Keratinocyte (primary cell): Measurements from ENCODE around the gene DIO1. TPM values are rescaled to one million over a fixed set of nuclear protein-coding genes. Genes with fewer than 3 reads are reported as not detected.

Source experiments
- DNase-seq: peaks from one replicate; pipeline ENCODE4 v3.0.0-alpha.2; 2011; ENCODE audit warnings: low read depth, missing footprints, low spot score
- FAIRE-seq: peaks from 2 replicates; lab custom pipeline; 2011; peaks lifted over from hg19 to GRCh38; lab: Jason Lieb, UNC
- H2AFZ ChIP-seq: 2 replicates; pipeline ENCODE4 v1.6.0; 2012; ENCODE audit warnings: low read length, control low read depth, inconsistent platforms; ENCODE audit not compliant: control insufficient read depth
- H3K27ac ChIP-seq: 2 replicates; pipeline ENCODE4 v1.5.1; 2011; ENCODE audit warnings: low read length; ENCODE audit not compliant: control insufficient read depth, insufficient read depth
- H3K27me3 ChIP-seq: 3 replicates; pipeline ENCODE4 v1.6.0; 2011; ENCODE audit warnings: low read length; ENCODE audit not compliant: control insufficient read depth, insufficient read depth; ENCODE audit errors: extremely low read depth
- H3K36me3 ChIP-seq, 2 experiments: 2 replicates in 1 of 2; 3 replicates in 1 of 2; pipeline ENCODE4 v1.5.1; 2011; ENCODE audit warnings: low read length in 2 of 2, mild to moderate bottlenecking in 1 of 2; ENCODE audit not compliant: control insufficient read depth in 2 of 2, insufficient read depth in 2 of 2; ENCODE audit errors: extremely low read depth in 1 of 2
- H3K4me1 ChIP-seq: 3 replicates; pipeline ENCODE4 v1.5.1; 2011; ENCODE audit warnings: low read length; ENCODE audit not compliant: control insufficient read depth, insufficient read depth; ENCODE audit errors: extremely low read depth
- H3K4me2 ChIP-seq: 3 replicates; pipeline ENCODE4 v1.6.0; 2011; ENCODE audit warnings: low read depth, low read length; ENCODE audit not compliant: control insufficient read depth, insufficient read depth; ENCODE audit errors: extremely low read depth
- H3K4me3 ChIP-seq, 3 experiments: fragments of 200-600 bp in 1 of 3; sonication (generic) in 1 of 3; 2 replicates in 2 of 3; 3 replicates in 1 of 3; pipeline ENCODE4 v1.5.1; 2011 to 2016; ENCODE audit warnings: low read length in 3 of 3, mild to moderate bottlenecking in 3 of 3, control low read depth in 2 of 3, inconsistent platforms in 1 of 3, low read depth in 1 of 3, mixed read lengths in 1 of 3, mixed run types in 1 of 3, moderate library complexity in 1 of 3; ENCODE audit not compliant: control insufficient read depth in 2 of 3, insufficient read depth in 2 of 3; ENCODE audit errors: extremely low read depth in 1 of 3
- H3K79me2 ChIP-seq: 2 replicates; pipeline ENCODE4 v1.6.0; 2012; ENCODE audit warnings: low read length; ENCODE audit not compliant: control insufficient read depth, insufficient read depth
- H3K9ac ChIP-seq: 3 replicates; pipeline ENCODE4 v1.6.0; 2011; ENCODE audit warnings: low read length; ENCODE audit not compliant: control insufficient read depth, insufficient read depth; ENCODE audit errors: extremely low read depth
- H3K9me1 ChIP-seq: 3 replicates; pipeline ENCODE4 v1.6.0; 2011; ENCODE audit warnings: low read length; ENCODE audit not compliant: control insufficient read depth, insufficient read depth; ENCODE audit errors: extremely low read depth
- H3K9me3 ChIP-seq: 2 replicates; pipeline ENCODE4 v1.5.1; 2012; ENCODE audit warnings: low read depth, low read length; ENCODE audit not compliant: control insufficient read depth
- H4K20me1 ChIP-seq: 3 replicates; pipeline ENCODE4 v1.6.0; 2011; ENCODE audit warnings: low read length; ENCODE audit not compliant: control insufficient read depth, insufficient read depth; ENCODE audit errors: extremely low read depth
- EZH2 ChIP-seq: IDR thresholded peaks from one replicate; pipeline ENCODE4 v1.6.1; 2012; ENCODE audit warnings: inconsistent platforms, mild to moderate bottlenecking, low read length, moderate library complexity
- dilution Hi-C: fragments of 300-500 bp; cut with MboI; formaldehyde crosslinking; loops from one replicate; pipeline ENCODE4 v1.7.0; 2020; ENCODE audit warnings: low sequenced_read_pairs; ENCODE audit not compliant: extremely low pct_ligation_motif_present
- polyA plus RNA-seq, 5 experiments: library from polyadenylated mRNA; depleted of rRNA in 3 of 5; stranded (reverse) in 3 of 5; stranded (forward) in 1 of 5; unstranded in 1 of 5; fragments of >200 nt; gene quantifications; 1 replicate in 1 of 5; 2 replicates in 3 of 5; 3 replicates in 1 of 5; pipeline versions ENCODE4 v1.2.1 to v1.2.3, GENCODE V29; 2011 to 2012; ENCODE audit warnings: missing spikeins in 2 of 5, low read depth in 1 of 5, low replicate concordance in 1 of 5
- TF ChIP-seq, protein P1 (sequence below), 3 experiments: IDR thresholded peaks in 1 of 3; conservative IDR thresholded peaks in 1 of 3; optimal IDR thresholded peaks in 1 of 3; 2 replicates in 2 of 3; 3 replicates in 1 of 3; pipeline versions ENCODE3 to v1.5.1; 2011; ENCODE audit warnings: low read length in 3 of 3, mild to moderate bottlenecking in 3 of 3, moderate library complexity in 2 of 3, control low read depth in 1 of 3, inconsistent platforms in 1 of 3; ENCODE audit not compliant: insufficient read depth in 2 of 3; ENCODE audit errors: extremely low read depth in 1 of 3

The DIO1 gene
- polyA plus RNA-seq, 1 donor (not counting 4 experiments of a cell fraction or from before 2014, with no cell fraction given): not detected

DNA sequence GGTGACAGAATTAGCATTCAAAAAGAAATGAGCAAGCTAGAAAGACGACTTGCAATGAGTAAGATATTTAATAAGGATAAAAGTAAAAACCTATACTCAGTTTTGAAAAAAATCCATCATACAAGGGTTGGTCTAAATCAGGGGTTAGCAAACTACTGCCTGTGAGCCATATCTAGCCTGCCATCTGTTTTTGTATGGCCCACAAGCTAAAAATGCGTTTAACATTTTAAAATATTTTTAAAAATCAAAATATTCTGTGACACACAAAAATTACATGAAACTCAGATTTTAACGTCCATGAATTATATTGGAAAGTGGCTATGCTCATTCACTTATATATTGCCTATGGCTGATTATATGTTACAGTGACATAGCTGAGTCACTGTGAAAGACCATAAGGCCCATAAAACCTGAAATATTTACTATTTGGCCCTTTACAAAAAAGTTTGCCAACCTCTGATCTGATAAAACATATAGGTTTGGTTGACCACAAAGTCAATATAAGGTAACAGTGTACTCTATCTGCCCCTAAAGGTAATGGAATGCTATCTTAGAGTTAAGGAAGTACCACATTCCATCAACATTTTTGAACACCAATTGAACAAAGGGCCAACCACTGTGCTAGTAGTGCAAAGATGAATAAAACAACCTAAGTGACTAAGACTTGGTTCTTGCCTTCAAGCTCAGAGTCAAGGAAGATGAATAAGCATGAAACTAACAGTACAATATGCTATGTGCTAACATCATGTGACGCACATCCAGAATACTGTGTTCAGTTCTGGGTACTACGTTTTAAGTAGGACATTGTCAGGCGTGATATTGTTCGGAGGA is 48.4 kb downstream of the DIO1 start:
- no peak overlapping the region for H3K9ac ChIP-seq
- peaks cover 17% of the 10 kb centered on the region for H3K4me1 ChIP-seq
- H3K4me2 ChIP-seq: no peak overlapping the region
- peak overlapping the region; percentile 15 for H3K27ac ChIP-seq
- H2AFZ ChIP-seq: no peak overlapping the region
- no peaks in the 10 kb centered on the region for H3K36me3 ChIP-seq
- no peaks in the 10 kb centered on the region for H3K9me3 ChIP-seq
- H3K9me1 ChIP-seq: no peaks in the 10 kb centered on the region
- no peaks in the 10 kb centered on the region for H3K27me3 ChIP-seq
- no peak for TF ChIP-seq EZH2
- TF ChIP-seq, protein P1, sequence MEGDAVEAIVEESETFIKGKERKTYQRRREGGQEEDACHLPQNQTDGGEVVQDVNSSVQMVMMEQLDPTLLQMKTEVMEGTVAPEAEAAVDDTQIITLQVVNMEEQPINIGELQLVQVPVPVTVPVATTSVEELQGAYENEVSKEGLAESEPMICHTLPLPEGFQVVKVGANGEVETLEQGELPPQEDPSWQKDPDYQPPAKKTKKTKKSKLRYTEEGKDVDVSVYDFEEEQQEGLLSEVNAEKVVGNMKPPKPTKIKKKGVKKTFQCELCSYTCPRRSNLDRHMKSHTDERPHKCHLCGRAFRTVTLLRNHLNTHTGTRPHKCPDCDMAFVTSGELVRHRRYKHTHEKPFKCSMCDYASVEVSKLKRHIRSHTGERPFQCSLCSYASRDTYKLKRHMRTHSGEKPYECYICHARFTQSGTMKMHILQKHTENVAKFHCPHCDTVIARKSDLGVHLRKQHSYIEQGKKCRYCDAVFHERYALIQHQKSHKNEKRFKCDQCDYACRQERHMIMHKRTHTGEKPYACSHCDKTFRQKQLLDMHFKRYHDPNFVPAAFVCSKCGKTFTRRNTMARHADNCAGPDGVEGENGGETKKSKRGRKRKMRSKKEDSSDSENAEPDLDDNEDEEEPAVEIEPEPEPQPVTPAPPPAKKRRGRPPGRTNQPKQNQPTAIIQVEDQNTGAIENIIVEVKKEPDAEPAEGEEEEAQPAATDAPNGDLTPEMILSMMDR (optimal IDR thresholded peaks at IDR 0.05 in 1 of 3, IDR thresholded peaks at IDR 0.05 in 1 of 3, conservative IDR thresholded peaks at IDR 0.05 in 1 of 3; ENCODE audit: extremely low read depth in 1 of 3, insufficient read depth in 2 of 3, low read length in 3 of 3): no peak
- no peak overlapping the region for H3K4me3 ChIP-seq
- peaks cover 24% of the 10 kb centered on the region for H3K79me2 ChIP-seq
- H4K20me1 ChIP-seq: no peaks in the 10 kb centered on the region
- FAIRE-seq: peak; percentile 87
- dilution Hi-C loops: no loop called here
- peak; percentile 50 for DNase-seq

DNA sequence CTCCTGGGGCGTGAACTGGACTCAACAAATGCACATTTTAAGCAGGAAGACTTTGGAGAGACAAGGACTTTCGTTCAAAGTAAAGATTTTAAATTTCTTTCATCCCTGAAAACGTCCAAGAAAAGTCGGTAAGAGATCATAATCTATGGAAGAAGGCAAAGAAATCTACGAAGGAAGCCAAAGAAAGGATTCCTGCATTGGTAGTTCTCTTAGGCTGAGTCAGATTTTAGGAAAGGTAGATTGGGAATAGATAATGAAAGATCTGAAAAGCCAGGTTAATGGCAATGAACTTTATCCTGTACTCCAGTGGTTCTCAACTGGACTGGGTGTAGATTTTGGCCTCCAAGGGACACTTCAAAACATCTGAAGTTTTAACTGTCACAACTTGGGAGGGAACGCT is 49.1 kb downstream of the DIO1 start:
- Histone ChIP-seq H3K4me3 (no peak overlapping the region), H3K27ac (peak overlapping the region; percentile 15), H3K9me1 (no peaks in the 10 kb centered on the region), H3K36me3 (peaks cover 0 to 3% of the 10 kb centered on the region in 2 experiments), H3K79me2 (peaks cover 31% of the 10 kb centered on the region), H2AFZ (no peak overlapping the region), H3K27me3 (no peaks in the 10 kb centered on the region), H3K4me1 (peaks cover 25% of the 10 kb centered on the region), H4K20me1 (no peaks in the 10 kb centered on the region), H3K4me2 (no peak overlapping the region), H3K9ac (no peak overlapping the region), H3K9me3 (no peaks in the 10 kb centered on the region)
- no peak for FAIRE-seq
- dilution Hi-C loops: no loop called here
- DNase-seq: no peak
- TF ChIP-seq, protein P1 (optimal IDR thresholded peaks at IDR 0.05 in 1 of 3, IDR thresholded peaks at IDR 0.05 in 1 of 3, conservative IDR thresholded peaks at IDR 0.05 in 1 of 3; ENCODE audit: extremely low read depth in 1 of 3, insufficient read depth in 2 of 3, low read length in 3 of 3): no peak
- no peak for TF ChIP-seq EZH2
